Measurements from ENCODE around the gene GPATCH1. TPM values are rescaled to one million over a fixed set of nuclear protein-coding genes. Genes with fewer than 3 reads are reported as not detected.
A peak's percentile ranks its signal among the peaks of the same experiment; 100 is the strongest.

Gene GPATCH1
- total and polyA plus RNA-seq, 2 of the 13 experiments (the other 11 are each of a cell fraction or from before 2014, with no cell fraction given): 6.8 to 6.9 TPM

DNA sequence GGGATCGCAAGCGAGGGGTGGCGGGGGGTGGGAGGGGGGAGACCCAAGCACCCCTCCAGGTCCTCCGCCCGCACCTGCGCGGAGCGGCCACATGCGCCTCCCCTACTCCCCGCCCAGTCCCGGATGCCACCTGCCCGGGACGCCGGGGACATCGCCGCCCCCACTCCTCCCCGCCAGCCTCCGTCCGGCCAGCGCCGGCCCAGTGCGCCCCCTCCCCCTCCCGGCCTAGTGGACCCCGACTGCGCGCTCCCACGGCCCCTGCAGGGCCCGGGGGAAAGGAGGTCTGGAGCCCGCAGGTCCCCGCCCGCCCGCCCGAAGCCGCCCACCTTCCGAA, 16.6 kb upstream of the GPATCH1 start (continued):
- TF ChIP-seq ZNF510 (CRISPR knock-in tag; IDR thresholded peaks at IDR 0.05; ENCODE audit: low read depth) (no peak), SUZ12 (IDR thresholded peaks at IDR 0.05; ENCODE audit: low read depth, low read length) (no peak), ZNF674 (CRISPR knock-in tag; IDR thresholded peaks at IDR 0.05; ENCODE audit: low read depth) (no peak), HNRNPK (IDR thresholded peaks at IDR 0.05; ENCODE audit: low read depth, low read length, poor library complexity, severe bottlenecking) (peak; percentile 16), RBM39 (IDR thresholded peaks at IDR 0.05; ENCODE audit: low read depth, low read length, poor library complexity, severe bottlenecking) (peak; percentile 12), ZNF432 (CRISPR knock-in tag; IDR thresholded peaks at IDR 0.05; ENCODE audit: borderline replicate concordance) (no peak), MAZ (IDR thresholded peaks at IDR 0.05; ENCODE audit: borderline replicate concordance, low read depth, low read length) (peak; percentile 12; the same call in 1 of the 2 replicates), MAZ (CRISPR knock-in tag; IDR thresholded peaks at IDR 0.05; ENCODE audit: low read depth) (no peak), TEAD3 (CRISPR knock-in tag; optimal IDR thresholded peaks at IDR 0.05; ENCODE audit: borderline replicate concordance) (no peak)
- TF ChIP-seq, protein P1, sequence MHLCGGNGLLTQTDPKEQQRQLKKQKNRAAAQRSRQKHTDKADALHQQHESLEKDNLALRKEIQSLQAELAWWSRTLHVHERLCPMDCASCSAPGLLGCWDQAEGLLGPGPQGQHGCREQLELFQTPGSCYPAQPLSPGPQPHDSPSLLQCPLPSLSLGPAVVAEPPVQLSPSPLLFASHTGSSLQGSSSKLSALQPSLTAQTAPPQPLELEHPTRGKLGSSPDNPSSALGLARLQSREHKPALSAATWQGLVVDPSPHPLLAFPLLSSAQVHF (CRISPR knock-in tag; IDR thresholded peaks at IDR 0.05): no peak
- TF ChIP-seq, protein P2, sequence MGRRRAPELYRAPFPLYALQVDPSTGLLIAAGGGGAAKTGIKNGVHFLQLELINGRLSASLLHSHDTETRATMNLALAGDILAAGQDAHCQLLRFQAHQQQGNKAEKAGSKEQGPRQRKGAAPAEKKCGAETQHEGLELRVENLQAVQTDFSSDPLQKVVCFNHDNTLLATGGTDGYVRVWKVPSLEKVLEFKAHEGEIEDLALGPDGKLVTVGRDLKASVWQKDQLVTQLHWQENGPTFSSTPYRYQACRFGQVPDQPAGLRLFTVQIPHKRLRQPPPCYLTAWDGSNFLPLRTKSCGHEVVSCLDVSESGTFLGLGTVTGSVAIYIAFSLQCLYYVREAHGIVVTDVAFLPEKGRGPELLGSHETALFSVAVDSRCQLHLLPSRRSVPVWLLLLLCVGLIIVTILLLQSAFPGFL (CRISPR knock-in tag; IDR thresholded peaks at IDR 0.05): no peak
